ENCODE data around the gene SLC66A2. TPM values are rescaled to one million over a fixed set of nuclear protein-coding genes. Genes with fewer than 3 reads are reported as not detected.

Gene SLC66A2
- total RNA-seq, 1 donor from 2014 or later, result 34.4 TPM

DNA sequence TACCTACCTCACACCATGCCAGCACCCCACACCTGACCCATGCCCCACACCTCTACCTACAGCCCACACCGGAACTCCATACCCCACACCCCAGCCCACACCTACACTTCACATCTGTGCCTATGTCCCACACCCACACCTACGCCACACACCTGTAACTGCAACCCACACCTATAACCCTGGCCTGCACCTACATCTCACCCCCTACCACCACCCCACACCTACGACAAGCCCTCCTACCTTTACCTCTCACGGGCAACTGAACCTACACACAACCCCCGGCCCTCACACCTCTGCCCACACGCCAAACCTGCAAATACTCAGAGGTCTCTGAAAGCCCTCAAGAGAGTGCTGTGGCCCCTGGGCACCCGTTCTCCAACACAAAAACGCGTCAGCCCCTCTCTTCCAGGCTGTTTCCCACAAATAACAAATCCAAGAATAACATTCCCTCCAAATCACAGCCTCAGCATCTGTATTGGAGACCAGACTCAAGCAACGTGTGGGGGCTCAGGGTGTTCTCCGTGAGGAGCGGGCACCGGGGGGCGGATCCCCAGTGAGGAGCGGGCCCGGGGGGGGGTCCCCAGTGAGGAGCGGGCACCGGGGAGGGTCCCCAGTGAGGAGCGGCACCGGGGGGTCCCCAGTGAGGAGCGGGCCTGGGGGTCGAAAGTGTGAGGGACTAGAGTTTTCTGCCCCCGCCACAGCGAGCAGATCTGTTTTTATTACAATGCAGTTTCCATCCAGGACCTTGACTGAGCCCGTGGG lies 33.4 kb downstream of the SLC66A2 start:
- Mint-ChIP-seq H3K36me3 (peaks cover 58% of the 10 kb centered on the region), H3K4me1 (no peaks in the 10 kb centered on the region), H3K27ac (no peak overlapping the region), H3K4me3 (no peak overlapping the region), H3K9me3 (peaks cover 4% of the 10 kb centered on the region), H3K27me3 (ENCODE audit: low read depth) (no peaks in the 10 kb centered on the region)
- TF ChIP-seq, protein P1, sequence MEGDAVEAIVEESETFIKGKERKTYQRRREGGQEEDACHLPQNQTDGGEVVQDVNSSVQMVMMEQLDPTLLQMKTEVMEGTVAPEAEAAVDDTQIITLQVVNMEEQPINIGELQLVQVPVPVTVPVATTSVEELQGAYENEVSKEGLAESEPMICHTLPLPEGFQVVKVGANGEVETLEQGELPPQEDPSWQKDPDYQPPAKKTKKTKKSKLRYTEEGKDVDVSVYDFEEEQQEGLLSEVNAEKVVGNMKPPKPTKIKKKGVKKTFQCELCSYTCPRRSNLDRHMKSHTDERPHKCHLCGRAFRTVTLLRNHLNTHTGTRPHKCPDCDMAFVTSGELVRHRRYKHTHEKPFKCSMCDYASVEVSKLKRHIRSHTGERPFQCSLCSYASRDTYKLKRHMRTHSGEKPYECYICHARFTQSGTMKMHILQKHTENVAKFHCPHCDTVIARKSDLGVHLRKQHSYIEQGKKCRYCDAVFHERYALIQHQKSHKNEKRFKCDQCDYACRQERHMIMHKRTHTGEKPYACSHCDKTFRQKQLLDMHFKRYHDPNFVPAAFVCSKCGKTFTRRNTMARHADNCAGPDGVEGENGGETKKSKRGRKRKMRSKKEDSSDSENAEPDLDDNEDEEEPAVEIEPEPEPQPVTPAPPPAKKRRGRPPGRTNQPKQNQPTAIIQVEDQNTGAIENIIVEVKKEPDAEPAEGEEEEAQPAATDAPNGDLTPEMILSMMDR (IDR thresholded peaks at IDR 0.05; ENCODE audit: unreplicated experiment), result no peak
- DNase-seq (ENCODE audit: low spot score in 2 of 2, unreplicated experiment in 2 of 2), result peak in 1 of 2 experiments; percentile 21

DNA sequence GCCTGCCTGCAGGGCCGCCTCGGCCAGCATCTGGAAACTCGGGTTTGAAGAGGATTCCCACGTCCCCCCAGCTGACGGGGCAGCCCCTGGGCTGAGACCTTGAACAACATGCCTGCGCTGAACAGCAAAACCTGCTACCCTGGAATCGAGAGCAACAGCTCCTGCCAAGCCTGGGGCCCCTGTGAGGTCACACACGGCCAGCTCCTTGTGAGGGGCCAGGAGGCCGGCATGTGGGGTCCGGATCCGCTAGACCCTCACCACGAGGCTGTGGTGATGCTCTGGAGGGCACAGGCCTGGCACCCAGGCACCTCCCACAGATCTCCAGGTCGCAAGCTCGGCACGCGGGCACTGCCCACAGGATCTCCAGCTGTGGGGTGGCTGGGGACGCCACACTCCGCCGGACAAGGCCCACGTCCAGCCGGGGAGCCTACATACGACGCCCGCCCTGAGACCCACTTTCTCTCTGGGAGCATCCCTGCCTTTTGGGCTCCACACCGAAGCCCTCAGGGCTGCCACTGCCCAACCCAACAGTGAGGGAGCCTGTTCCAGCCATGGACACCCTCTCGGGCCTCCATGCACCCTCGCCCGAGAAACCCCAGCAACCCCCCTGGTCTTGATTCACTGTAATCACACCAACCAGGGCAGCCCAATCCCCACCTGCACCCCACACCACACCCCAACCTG lies 34.1 kb downstream of the SLC66A2 start:
- no peak overlapping the region for H3K27ac Mint-ChIP-seq
- TF ChIP-seq, protein P1 (IDR thresholded peaks at IDR 0.05; ENCODE audit: unreplicated experiment), result no peak
- H3K4me1 Mint-ChIP-seq, result no peaks in the 10 kb centered on the region
- no peak overlapping the region for H3K4me3 Mint-ChIP-seq
- DNase-seq (ENCODE audit: low spot score in 2 of 2, unreplicated experiment in 2 of 2), result no peak
- H3K9me3 Mint-ChIP-seq, result peaks cover 4% of the 10 kb centered on the region
- no peaks in the 10 kb centered on the region for H3K27me3 Mint-ChIP-seq (ENCODE audit: low read depth)
- H3K36me3 Mint-ChIP-seq, result peaks cover 56% of the 10 kb centered on the region

DNA sequence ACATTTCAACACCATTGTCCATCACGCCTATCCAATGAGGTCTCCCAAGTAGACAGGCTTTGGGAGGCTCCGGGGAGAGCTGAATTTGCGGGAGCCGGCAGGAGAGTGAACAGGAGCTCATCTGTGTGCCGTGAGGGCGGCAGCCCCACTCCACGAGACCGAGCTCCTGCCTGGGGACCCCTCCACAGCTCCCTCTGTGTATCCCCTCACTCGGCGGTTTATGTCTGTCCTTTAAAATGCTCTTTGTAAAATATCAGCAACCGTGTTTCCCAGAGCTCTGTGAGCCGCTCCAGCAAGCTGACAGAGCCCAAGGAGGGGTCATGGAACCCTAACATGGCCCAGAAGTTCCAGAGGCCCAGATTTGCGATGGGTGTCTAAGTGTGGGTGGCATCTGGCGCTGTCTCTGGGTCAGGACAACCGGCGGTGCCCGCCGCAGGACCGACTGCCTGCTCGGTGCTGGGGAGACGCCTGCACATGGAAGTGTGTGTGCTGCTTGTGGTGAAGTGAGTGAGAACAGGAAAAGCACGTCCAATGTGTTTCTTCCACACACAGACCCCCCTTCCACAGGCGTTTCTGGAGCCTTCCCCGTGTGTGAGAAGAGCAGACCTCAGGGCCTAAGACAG lies 34.8 kb downstream of the SLC66A2 start:
- Mint-ChIP-seq H3K36me3 (peaks cover 53% of the 10 kb centered on the region), H3K27ac (no peak overlapping the region), H3K9me3 (peaks cover 4% of the 10 kb centered on the region), H3K4me3 (no peak overlapping the region), H3K27me3 (ENCODE audit: low read depth) (no peaks in the 10 kb centered on the region), H3K4me1 (no peaks in the 10 kb centered on the region)
- TF ChIP-seq, protein P1 (IDR thresholded peaks at IDR 0.05; ENCODE audit: unreplicated experiment), result no peak
- DNase-seq (ENCODE audit: low spot score in 2 of 2, unreplicated experiment in 2 of 2), result no peak

DNA sequence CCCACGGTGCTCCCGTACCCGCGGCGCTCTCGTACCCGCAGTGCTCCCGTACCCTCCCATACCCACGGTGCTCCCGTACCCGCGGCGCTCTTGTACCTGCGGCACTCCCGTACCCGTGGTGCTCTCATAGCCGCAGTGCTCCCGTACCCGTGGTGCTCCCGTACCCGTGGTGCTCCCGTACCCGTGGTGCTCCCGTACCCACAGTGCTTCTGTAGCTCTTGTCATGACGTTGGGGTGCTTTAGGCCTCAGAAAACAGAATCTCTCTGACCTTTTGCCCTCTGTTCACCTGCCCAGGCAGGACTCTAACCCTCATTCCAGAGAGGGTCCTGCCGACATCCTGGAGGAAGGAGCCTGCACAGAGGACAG lies 35.3 kb downstream of the SLC66A2 start:
- Mint-ChIP-seq H3K36me3 (peaks cover 53% of the 10 kb centered on the region), H3K4me1 (no peaks in the 10 kb centered on the region), H3K4me3 (no peak overlapping the region), H3K27me3 (ENCODE audit: low read depth) (no peaks in the 10 kb centered on the region), H3K27ac (no peak overlapping the region), H3K9me3 (peaks cover 4% of the 10 kb centered on the region)
- no peak for DNase-seq (ENCODE audit: low spot score in 2 of 2, unreplicated experiment in 2 of 2)
- TF ChIP-seq, protein P1 (IDR thresholded peaks at IDR 0.05; ENCODE audit: unreplicated experiment), result no peak

DNA sequence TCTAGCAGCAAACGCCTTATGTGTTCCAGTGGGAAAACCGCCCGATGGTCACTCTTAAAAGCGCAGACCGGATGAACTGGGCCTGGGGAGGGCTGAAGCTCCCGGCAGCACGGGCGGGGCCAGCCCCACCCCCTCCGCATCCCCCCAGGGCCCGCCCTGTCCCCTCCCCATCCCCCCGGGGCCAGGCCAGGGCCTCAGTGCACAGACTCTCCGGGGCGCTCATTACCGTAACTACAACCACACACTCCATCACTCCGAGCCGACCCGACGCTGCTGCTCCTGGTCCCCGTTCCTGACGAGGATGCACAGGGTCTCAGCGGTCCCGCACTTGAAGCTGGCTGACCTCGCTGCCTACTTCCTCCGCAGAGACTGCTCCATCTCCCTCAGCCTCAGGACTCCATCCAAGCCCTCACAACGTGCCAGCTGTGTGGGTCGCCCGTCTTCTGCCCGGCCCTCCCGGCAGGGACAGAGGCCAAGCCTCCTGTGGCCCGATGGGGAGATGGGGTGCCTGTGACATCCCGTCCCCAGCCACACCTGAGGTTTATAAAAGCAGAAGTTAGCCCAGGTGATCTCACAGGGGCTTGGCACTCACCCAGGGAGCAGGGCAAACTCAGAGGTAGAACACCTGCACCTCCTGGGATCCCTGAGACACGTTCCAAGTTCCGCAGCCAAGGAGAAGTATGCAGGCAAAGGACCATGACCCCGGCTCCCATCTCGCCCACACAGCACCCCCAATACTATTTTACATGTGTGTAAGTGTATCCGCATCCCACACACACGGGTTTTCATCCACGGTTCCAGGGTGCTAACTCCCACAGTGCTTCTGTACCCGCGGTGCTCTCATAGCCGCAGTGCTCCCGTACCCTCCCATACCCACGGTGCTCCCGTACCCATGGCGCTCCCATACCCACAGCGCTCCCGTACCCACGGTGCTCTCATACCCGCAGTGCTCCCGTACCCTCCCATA lies 36.0 kb downstream of the SLC66A2 start:
- Mint-ChIP-seq H3K27ac (no peak overlapping the region), H3K9me3 (peaks cover 5% of the 10 kb centered on the region), H3K27me3 (ENCODE audit: low read depth) (no peaks in the 10 kb centered on the region), H3K36me3 (peaks cover 57% of the 10 kb centered on the region), H3K4me1 (no peaks in the 10 kb centered on the region), H3K4me3 (no peak overlapping the region)
- no peak for DNase-seq (ENCODE audit: low spot score in 2 of 2, unreplicated experiment in 2 of 2)
- TF ChIP-seq, protein P1 (IDR thresholded peaks at IDR 0.05; ENCODE audit: unreplicated experiment), result no peak

Measured in mesothelial cell of epicardium (in vitro differentiated cells).